NB4 (cell line): ENCODE results near the gene SENP7.

Experiments used
- DNase-seq: peaks from one replicate; pipeline ENCODE4 v3.0.0; 2010; ENCODE audit warnings: low read depth
- H3K4me3 ChIP-seq: one replicate; pipeline ENCODE4 v1.5.1; 2011; ENCODE audit warnings: mild to moderate bottlenecking, low read depth, low read length, moderate library complexity
- CTCF ChIP-seq: IDR thresholded peaks from one replicate; pipeline ENCODE4 v1.5.1; 2012; ENCODE audit warnings: low read depth, low read length
- MAX ChIP-seq: IDR thresholded peaks from 2 replicates; pipeline ENCODE4 v1.6.1; 2011; ENCODE audit warnings: low read depth, low read length
- MYC ChIP-seq: IDR thresholded peaks from 2 replicates; pipeline ENCODE4 v1.6.1; 2011; ENCODE audit warnings: low read depth, low read length
- POLR2A ChIP-seq: IDR thresholded peaks from 2 replicates; pipeline ENCODE4 v1.6.1; 2011; ENCODE audit warnings: mild to moderate bottlenecking; ENCODE audit not compliant: insufficient read length; ENCODE audit errors: extremely low read depth

The SENP7 gene

GRCh38 chr3:101329016-101329673, 183.9 kb downstream of the SENP7 start:
- H3K4me3 ChIP-seq = no peak overlapping the region
- no peak for DNase-seq
- no peak for TF ChIP-seq CTCF
- TF ChIP-seq MAX = no peak
- no peak for TF ChIP-seq POLR2A
- no peak for TF ChIP-seq MYC

DNA sequence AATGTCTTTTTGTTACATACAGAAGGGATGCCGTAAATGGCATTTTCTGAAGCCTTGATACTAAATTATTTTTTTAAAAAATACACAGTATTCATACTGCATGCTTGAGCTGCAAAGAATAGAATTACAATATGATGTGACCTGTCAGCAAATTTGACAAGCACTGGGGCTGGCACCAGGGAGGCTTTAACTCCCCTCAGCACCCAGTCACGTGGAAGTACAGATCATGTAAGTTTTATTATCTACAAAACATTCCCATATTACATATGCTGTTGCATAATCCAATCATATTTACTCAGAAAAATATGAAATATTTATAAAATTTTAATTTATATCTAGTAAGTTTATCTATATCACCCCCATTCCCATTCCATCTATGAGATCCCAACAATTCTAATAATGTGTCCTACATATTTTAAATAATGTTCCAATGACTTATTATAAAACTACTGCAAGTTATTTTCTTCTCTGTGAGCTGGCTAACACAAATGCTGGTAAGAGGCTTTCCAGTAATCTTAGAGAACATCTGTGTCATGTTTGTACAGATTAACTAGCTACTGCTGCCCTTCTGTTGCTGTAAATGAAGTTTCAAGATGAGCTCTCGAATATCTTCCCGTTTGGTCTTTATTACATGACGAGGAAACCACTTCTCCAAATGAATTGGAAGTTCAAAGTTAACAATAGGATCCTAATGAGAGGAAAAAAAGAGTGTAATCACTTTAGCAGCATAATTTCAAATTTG, 187.4 kb downstream of the SENP7 start:
- no peak for DNase-seq
- no peak overlapping the region for H3K4me3 ChIP-seq
- no peak for TF ChIP-seq MYC
- TF ChIP-seq POLR2A = no peak
- no peak for TF ChIP-seq CTCF
- TF ChIP-seq MAX = no peak

DNA sequence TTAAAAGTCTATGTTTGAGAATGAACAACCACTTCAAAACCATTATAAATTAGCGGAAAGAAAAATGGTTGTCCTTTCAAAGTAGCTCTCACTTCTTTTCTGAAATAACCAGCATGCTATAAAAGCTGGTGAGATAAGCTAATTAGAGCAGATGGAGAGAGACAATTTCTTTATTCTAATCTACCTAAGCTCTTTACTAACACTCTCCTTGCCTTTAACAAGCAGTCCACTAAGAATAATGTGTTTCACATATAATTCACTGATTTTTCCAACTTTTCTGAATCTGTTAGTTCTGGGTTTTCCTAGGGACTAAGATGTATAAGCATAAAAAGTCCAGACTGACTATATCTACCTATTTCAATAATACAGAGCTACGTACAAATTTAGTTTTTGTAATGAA, 192.5 kb downstream of the SENP7 start, which contains the start of gene IMPG2:
Gene IMPG2 (minus strand): TSS at position 101 of the 400 bp plus-strand sequence. CDS start 203 bp downstream, outside the sequence.
- no peak within 1 kb of the TSS for H3K4me3 ChIP-seq
- no peak for TF ChIP-seq MAX
- TF ChIP-seq POLR2A = no peak
- no peak for TF ChIP-seq CTCF
- no peak for TF ChIP-seq MYC
- DNase-seq = no peak

DNA sequence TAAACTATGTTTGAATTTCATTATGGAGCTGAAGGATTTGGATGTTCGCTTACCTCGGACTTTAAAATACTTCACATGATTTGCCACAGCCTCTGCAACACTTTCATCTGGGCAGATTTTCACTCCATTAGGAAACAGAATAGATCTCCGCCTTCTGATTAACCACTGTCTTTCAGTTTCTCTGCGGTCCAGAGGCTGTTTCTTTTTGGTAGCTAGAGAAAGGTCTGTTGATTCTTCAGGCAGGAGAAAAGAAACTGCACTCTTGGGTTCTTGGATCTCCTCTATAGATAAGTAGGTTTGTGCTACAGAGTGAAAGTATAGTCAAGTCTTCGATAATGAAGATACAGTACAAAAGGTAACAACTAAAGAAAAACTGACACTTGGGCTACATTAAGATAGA, 193.5 kb downstream of the SENP7 start:
- no peak for DNase-seq
- TF ChIP-seq POLR2A (no peak), CTCF (no peak), MYC (no peak)
- no peak overlapping the region for H3K4me3 ChIP-seq

- no peak for TF ChIP-seq CTCF
- TF ChIP-seq POLR2A = no peak
- TF ChIP-seq MAX = no peak
- TF ChIP-seq MYC = no peak
- H3K4me3 ChIP-seq = no peak overlapping the region
- DNase-seq = no peak
These were observed 200.5 kb downstream of the SENP7 start for GRCh38 chr3:101312545-101312944.
